Measurements from ENCODE around the gene YEATS4. TPM values are rescaled to one million over a fixed set of nuclear protein-coding genes. Genes with fewer than 3 reads are reported as not detected.

The YEATS4 gene
- polyA plus RNA-seq, 2 of the 4 experiments (the other 2 are of a cell fraction): 41.7 to 70.1 TPM

DNA sequence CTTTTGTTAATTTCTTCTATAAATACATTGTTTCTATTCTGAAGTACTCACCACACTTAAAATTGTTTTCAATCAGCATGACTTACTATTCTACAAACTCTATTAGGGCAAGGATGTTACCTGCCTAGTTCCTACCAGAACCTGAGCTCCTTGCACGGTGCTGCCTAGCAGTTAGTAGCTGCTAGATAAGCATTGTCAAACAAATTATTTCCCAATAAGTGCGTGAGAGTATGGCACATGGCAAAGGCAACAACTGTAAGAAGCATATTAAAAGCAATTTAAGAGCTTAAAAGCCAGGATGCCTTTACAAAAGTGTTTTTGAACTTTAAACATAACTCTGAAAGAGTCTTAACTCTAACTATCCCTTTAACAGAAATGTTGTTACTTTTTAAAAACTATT is 19.5 kb upstream of the YEATS4 start (continued):
- no peak for TF ChIP-seq CEBPB (IDR thresholded peaks at IDR 0.05)
- TF ChIP-seq NPAS2 (CRISPR knock-in tag; IDR thresholded peaks at IDR 0.05; ENCODE audit: borderline replicate concordance): no peak

DNA sequence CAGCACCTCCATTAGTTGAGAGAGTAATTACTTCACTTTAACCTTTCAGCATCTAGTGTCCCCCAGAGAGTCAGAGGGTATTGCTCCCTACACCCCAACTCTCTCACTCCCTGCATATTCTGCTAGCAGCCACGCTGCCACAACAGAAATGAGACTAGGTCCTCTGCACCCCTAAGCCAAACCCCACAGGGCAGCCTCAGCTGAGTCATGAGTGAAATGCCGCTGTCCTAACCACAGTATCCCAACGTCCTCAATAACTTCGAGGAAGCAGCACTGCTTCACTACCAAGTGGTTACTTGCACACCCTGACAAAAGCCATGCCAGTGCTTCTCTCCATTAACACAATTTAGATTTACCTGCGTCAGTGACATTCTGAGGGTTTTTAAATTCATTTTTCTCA is 18.2 kb upstream of the YEATS4 start:
- H3K27ac ChIP-seq: no peak overlapping the region
- ATAC-seq (no peak; a peak in 1 of 6 replicates), DNase-seq (ENCODE audit: low read depth in 1 of 2, low spot score in 1 of 2) (no peak), FAIRE-seq (no peak)
- 54% methylated on average over 5 of the region's 5 CpGs for WGBS (ENCODE audit: missing lambda C conversion rate)
- no peaks in the 10 kb centered on the region for H3K9me3 ChIP-seq
- H3K4me2 ChIP-seq: no peak overlapping the region
- H3K4me3 ChIP-seq: no peak overlapping the region
- POLR2A ChIA-PET: no interaction called here
- TF ChIP-seq ZNF302 (CRISPR knock-in tag; IDR thresholded peaks at IDR 0.05): no peak
- no peaks in the 10 kb centered on the region for H3K4me1 ChIP-seq
- CTCF ChIA-PET: interaction anchor here (0.7 to 1.9 kb wide), 2 partner anchors 16 to 299 kb away, joined by 4 to 6 read pairs; no protein-coding TSS in a partner anchor

DNA sequence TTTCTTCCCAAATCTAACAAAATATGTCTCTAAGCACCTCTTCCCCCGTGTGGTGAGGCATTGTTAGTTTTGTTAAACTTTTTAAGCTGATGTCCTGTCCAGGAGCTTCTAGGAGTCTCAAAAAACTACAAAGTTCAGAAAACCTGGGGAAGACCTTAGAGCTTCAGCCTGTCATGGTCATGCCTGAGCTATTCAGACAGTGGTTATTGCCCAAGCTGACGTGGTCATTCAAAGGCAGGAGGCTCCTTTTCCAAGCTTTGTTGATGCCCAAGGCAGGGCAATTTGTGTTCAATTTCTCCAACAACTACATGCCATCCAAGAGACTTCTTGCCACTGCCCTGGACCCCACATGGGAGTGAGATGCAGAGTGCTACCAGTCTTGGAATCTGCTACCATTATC is 17.1 kb upstream of the YEATS4 start:
- CTCF ChIA-PET: interaction anchor here (0.6 to 3.1 kb wide), 5 partner anchors 10 to 421 kb away, joined by 3 to 17 read pairs (median 3); no protein-coding TSS in a partner anchor
- FAIRE-seq (no peak), ATAC-seq (no peak), DNase-seq (ENCODE audit: low read depth in 1 of 2, low spot score in 1 of 2) (no peak)
- H3K9me3 ChIP-seq: no peaks in the 10 kb centered on the region
- H3K4me1 ChIP-seq: no peaks in the 10 kb centered on the region
- no peak overlapping the region for H3K4me2 ChIP-seq
- POLR2A ChIA-PET: no interaction called here
- H3K27ac ChIP-seq: no peak overlapping the region
- 53% methylated on average over 2 of the region's 2 CpGs for WGBS (ENCODE audit: missing lambda C conversion rate)
- no peak overlapping the region for H3K4me3 ChIP-seq
- TF ChIP-seq, protein P1, sequence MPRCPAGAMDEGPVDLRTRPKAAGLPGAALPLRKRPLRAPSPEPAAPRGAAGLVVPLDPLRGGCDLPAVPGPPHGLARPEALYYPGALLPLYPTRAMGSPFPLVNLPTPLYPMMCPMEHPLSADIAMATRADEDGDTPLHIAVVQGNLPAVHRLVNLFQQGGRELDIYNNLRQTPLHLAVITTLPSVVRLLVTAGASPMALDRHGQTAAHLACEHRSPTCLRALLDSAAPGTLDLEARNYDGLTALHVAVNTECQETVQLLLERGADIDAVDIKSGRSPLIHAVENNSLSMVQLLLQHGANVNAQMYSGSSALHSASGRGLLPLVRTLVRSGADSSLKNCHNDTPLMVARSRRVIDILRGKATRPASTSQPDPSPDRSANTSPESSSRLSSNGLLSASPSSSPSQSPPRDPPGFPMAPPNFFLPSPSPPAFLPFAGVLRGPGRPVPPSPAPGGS (IDR thresholded peaks at IDR 0.05): no peak
- TF ChIP-seq EP300 (IDR thresholded peaks at IDR 0.05): no peak
- TF ChIP-seq CHD2 (IDR thresholded peaks at IDR 0.05; ENCODE audit: low read length, partially characterized antibody): no peak
- TF ChIP-seq NPAS2 (CRISPR knock-in tag; IDR thresholded peaks at IDR 0.05; ENCODE audit: borderline replicate concordance): no peak
- TF ChIP-seq TP53 (CRISPR knock-in tag; IDR thresholded peaks at IDR 0.05): no peak
- no peak for TF ChIP-seq JUN (IDR thresholded peaks at IDR 0.05)
- TF ChIP-seq, protein P2, sequence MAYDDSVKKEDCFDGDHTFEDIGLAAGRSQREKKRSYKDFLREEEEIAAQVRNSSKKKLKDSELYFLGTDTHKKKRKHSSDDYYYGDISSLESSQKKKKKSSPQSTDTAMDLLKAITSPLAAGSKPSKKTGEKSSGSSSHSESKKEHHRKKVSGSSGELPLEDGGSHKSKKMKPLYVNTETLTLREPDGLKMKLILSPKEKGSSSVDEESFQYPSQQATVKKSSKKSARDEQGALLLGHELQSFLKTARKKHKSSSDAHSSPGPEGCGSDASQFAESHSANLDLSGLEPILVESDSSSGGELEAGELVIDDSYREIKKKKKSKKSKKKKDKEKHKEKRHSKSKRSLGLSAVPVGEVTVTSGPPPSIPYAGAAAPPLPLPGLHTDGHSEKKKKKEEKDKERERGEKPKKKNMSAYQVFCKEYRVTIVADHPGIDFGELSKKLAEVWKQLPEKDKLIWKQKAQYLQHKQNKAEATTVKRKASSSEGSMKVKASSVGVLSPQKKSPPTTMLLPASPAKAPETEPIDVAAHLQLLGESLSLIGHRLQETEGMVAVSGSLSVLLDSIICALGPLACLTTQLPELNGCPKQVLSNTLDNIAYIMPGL (CRISPR knock-in tag; IDR thresholded peaks at IDR 0.05; ENCODE audit: borderline replicate concordance): no peak
- no peak for TF ChIP-seq NFE2L2 (conservative IDR thresholded peaks at IDR 0.05; ENCODE audit: low read length)
- no peak for TF ChIP-seq RCOR1 (IDR thresholded peaks at IDR 0.05; ENCODE audit: low read depth, low read length)
- TF ChIP-seq HDAC2 (IDR thresholded peaks at IDR 0.05): no peak
- TF ChIP-seq PHF8 (IDR thresholded peaks at IDR 0.05; ENCODE audit: borderline replicate concordance, low read depth): no peak
- TF ChIP-seq POLR2AphosphoS2 (conservative IDR thresholded peaks at IDR 0.05; ENCODE audit: low read length): no peak
- no peak for TF ChIP-seq KDM5A (IDR thresholded peaks at IDR 0.05)
- no peak for TF ChIP-seq ZNF302 (CRISPR knock-in tag; IDR thresholded peaks at IDR 0.05)
- TF ChIP-seq ESRRA (IDR thresholded peaks at IDR 0.05; ENCODE audit: borderline replicate concordance, low read length): no peak
- TF ChIP-seq EHF (CRISPR knock-in tag; IDR thresholded peaks at IDR 0.05): no peak
- no peak for TF ChIP-seq NR3C1 (IDR thresholded peaks at IDR 0.05)

DNA sequence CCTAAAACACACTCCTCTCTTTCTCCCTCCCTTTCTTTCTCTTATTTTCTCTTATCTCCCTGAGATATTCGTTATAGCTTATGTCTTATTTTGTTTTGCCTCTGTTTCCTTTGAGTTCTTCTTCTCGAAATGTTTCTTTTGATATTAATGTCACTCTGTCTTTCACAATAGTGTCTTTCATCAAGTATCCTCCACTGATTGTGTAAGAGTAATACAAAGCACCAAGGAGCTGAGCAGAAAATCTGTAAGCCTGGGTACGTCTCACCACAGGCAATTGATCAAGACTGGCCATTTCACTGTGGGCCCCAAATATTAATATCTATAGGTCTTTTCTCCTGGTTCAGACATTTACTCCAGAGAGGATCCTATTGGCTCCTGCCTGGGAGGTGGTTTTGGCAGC is 16.2 kb upstream of the YEATS4 start:
- TF ChIP-seq, protein P3, sequence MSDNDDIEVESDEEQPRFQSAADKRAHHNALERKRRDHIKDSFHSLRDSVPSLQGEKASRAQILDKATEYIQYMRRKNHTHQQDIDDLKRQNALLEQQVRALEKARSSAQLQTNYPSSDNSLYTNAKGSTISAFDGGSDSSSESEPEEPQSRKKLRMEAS (IDR thresholded peaks at IDR 0.05): no peak
- TF ChIP-seq ZFP36 (IDR thresholded peaks at IDR 0.05; ENCODE audit: borderline replicate concordance, partially characterized antibody): no peak
- no peak for TF ChIP-seq NR3C1 (IDR thresholded peaks at IDR 0.05)
- no peak for TF ChIP-seq PHF8 (IDR thresholded peaks at IDR 0.05; ENCODE audit: borderline replicate concordance, low read depth)
- no peak for TF ChIP-seq HOXB13 (CRISPR knock-in tag; IDR thresholded peaks at IDR 0.05; ENCODE audit: low read depth)
- no peak for TF ChIP-seq POLR2A (IDR thresholded peaks at IDR 0.05; ENCODE audit: low read length)
- no peak for TF ChIP-seq NFE2L2 (conservative IDR thresholded peaks at IDR 0.05; ENCODE audit: low read length)
- TF ChIP-seq, protein P4, sequence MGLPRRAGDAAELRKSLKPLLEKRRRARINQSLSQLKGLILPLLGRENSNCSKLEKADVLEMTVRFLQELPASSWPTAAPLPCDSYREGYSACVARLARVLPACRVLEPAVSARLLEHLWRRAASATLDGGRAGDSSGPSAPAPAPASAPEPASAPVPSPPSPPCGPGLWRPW (IDR thresholded peaks at IDR 0.05): no peak
- TF ChIP-seq, protein P5, sequence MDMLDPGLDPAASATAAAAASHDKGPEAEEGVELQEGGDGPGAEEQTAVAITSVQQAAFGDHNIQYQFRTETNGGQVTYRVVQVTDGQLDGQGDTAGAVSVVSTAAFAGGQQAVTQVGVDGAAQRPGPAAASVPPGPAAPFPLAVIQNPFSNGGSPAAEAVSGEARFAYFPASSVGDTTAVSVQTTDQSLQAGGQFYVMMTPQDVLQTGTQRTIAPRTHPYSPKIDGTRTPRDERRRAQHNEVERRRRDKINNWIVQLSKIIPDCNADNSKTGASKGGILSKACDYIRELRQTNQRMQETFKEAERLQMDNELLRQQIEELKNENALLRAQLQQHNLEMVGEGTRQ (IDR thresholded peaks at IDR 0.05): no peak
- no peak for TF ChIP-seq MAFK (IDR thresholded peaks at IDR 0.05; ENCODE audit: partially characterized antibody)
- no peak for TF ChIP-seq ZSCAN20 (CRISPR knock-in tag; IDR thresholded peaks at IDR 0.05)
- TF ChIP-seq CBX8 (IDR thresholded peaks at IDR 0.05): no peak
- no peak for TF ChIP-seq MAZ (IDR thresholded peaks at IDR 0.05; ENCODE audit: borderline replicate concordance, low read depth, low read length)
- TF ChIP-seq JUNB (IDR thresholded peaks at IDR 0.05): no peak
- Histone ChIP-seq H3K4me3 (no peak overlapping the region), H3K4me1 (no peaks in the 10 kb centered on the region), H3K9me3 (no peaks in the 10 kb centered on the region), H3K4me2 (no peak overlapping the region), H3K27ac (no peak overlapping the region)
- no peak for FAIRE-seq
- ATAC-seq: no peak; a peak in 1 of 6 replicates
- 59% methylated on average over 3 of the region's 3 CpGs for WGBS (ENCODE audit: missing lambda C conversion rate)
- POLR2A ChIA-PET: interaction anchor here (0.6 kb wide), 1 partner anchor 246 kb away, joined by 3 read pairs; no protein-coding TSS in a partner anchor
- DNase-seq (ENCODE audit: low read depth in 1 of 2, low spot score in 1 of 2): no peak
- CTCF ChIA-PET: interaction anchor here (1.0 to 3.1 kb wide), 2 partner anchors 15 to 296 kb away, joined by 3 to 17 read pairs; no protein-coding TSS in a partner anchor

Data from A549 (cell line).